ENCODE data around the gene C12orf57. TPM values are rescaled to one million over a fixed set of nuclear protein-coding genes. Genes with fewer than 3 reads are reported as not detected.

Gene C12orf57
- total and polyA plus RNA-seq, 10 of the 15 experiments (the other 5 are each of a cell fraction or from before 2014, with no cell fraction given): 64.5 to 377 (median 211) TPM

GRCh38 chr12:6953442-6954315, 9.9 kb downstream of the C12orf57 start (continued):
- TF ChIP-seq BCL3 (IDR thresholded peaks at IDR 0.05; ENCODE audit: borderline replicate concordance, insufficient read depth, low read depth, low read length, poor library complexity, severe bottlenecking): peak; percentile 36
- TF ChIP-seq ZBED1 (IDR thresholded peaks at IDR 0.05; ENCODE audit: borderline replicate concordance): peak; percentile 59
- TF ChIP-seq CHD2 (IDR thresholded peaks at IDR 0.05; ENCODE audit: borderline replicate concordance, low read depth, low read length): peak; percentile 12; the same call in 1 of the 2 replicates
- peak; percentile 82 to 91 for TF ChIP-seq EP300 (IDR thresholded peaks at IDR 0.05; ENCODE audit: borderline replicate concordance in 1 of 2, control insufficient read depth in 1 of 2, low read depth in 2 of 2, low read length in 2 of 2)
- TF ChIP-seq IKZF1 (conservative IDR thresholded peaks at IDR 0.05): peak; percentile 100
- TF ChIP-seq RUNX3 (IDR thresholded peaks at IDR 0.05; ENCODE audit: low read length): no peak
- TF ChIP-seq ZNF592 (IDR thresholded peaks at IDR 0.05): no peak
- TF ChIP-seq SUZ12 (IDR thresholded peaks at IDR 0.05; ENCODE audit: unreplicated experiment): no peak
- peak; percentile 84 to 87 for TF ChIP-seq BHLHE40 (IDR thresholded peaks at IDR 0.05; ENCODE audit: borderline replicate concordance in 1 of 2, low read depth in 2 of 2, low read length in 1 of 2)
- peak; percentile 98 for TF ChIP-seq ATF7 (IDR thresholded peaks at IDR 0.05; ENCODE audit: low read depth)
- peak; percentile 90 for TF ChIP-seq MTA2 (IDR thresholded peaks at IDR 0.05; ENCODE audit: low read depth)
- no peak for TF ChIP-seq SREBF2 (IDR thresholded peaks at IDR 0.05; ENCODE audit: low read length)
- 0 out of 2 replicates have a peak, but pooled peaks have one; percentile 12 for TF ChIP-seq SMARCA5 (IDR thresholded peaks at IDR 0.05)
- TF ChIP-seq HDAC2 (IDR thresholded peaks at IDR 0.05): no peak
- TF ChIP-seq SPI1 (IDR thresholded peaks at IDR 0.05; ENCODE audit: borderline replicate concordance, insufficient read depth, low read depth, low read length): peak; percentile 92
- no peak for TF ChIP-seq CBX5 (IDR thresholded peaks at IDR 0.05; ENCODE audit: low read depth)
- peak; percentile 96 for TF ChIP-seq MLLT1 (IDR thresholded peaks at IDR 0.05)
- 0 out of 2 replicates have a peak, but pooled peaks have one; percentile 14 for TF ChIP-seq RB1 (IDR thresholded peaks at IDR 0.05; ENCODE audit: borderline replicate concordance)
- TF ChIP-seq MAX (IDR thresholded peaks at IDR 0.05; ENCODE audit: low read depth, low read length): 0 out of 2 replicates have a peak, but pooled peaks have one; percentile 53
- TF ChIP-seq ZNF274 (IDR thresholded peaks at IDR 0.05; ENCODE audit: insufficient read depth, insufficient read length): no peak
- TF ChIP-seq NFYB (IDR thresholded peaks at IDR 0.05; ENCODE audit: insufficient read depth, low read depth, low read length): 0 out of 2 replicates have a peak, but pooled peaks have one; percentile 25
- TF ChIP-seq KAT2A (conservative IDR thresholded peaks at IDR 0.05; ENCODE audit: control insufficient read depth, low read depth, low read length): no peak

All from GM12878 (cell line).